GM21528 (cell line): Measurements from ENCODE around the gene CDK5RAP2.
"Not testable (repeated sequence)": the region's sequence is repeated elsewhere in the genome, so short reads cannot be mapped to it uniquely, and the experiment has no call there.

Experiments
- ATAC-seq: cut with Tn5 transposase; IDR thresholded peaks from one replicate; pipeline ENCODE4 v1.9.1; 2021; ENCODE audit warnings: mild to moderate bottlenecking, moderate library complexity; ENCODE audit not compliant: unreplicated experiment, low FRiP score

CDK5RAP2 gene

GRCh38 chr9:120580051-120580896 lies at the start of gene CDK5RAP2:
Gene CDK5RAP2 (minus strand): TSS chr9:120580167. CDS start chr9:120579978, 189 bp downstream.
- ATAC-seq, result peak; percentile 95

- ATAC-seq, result not testable (repeated sequence)
These were observed 49.0 kb upstream of the CDK5RAP2 start for GRCh38 chr9:120628925-120629497.

- no peak for ATAC-seq
These were observed 48.4 kb upstream of the CDK5RAP2 start for GRCh38 chr9:120628207-120628924.

GRCh38 chr9:120627073-120627472 lies 47.1 kb upstream of the CDK5RAP2 start:
- no peak for ATAC-seq

GRCh38 chr9:120626512-120626911 lies 46.5 kb upstream of the CDK5RAP2 start:
- ATAC-seq, result no peak

- ATAC-seq, result no peak
These were observed 45.3 kb upstream of the CDK5RAP2 start for GRCh38 chr9:120625222-120625621.

GRCh38 chr9:120622790-120623189 lies 42.8 kb upstream of the CDK5RAP2 start:
- ATAC-seq, result no peak

GRCh38 chr9:120621941-120622340 lies 42.0 kb upstream of the CDK5RAP2 start:
- no peak for ATAC-seq

- ATAC-seq, result no peak
These were observed 40.0 kb upstream of the CDK5RAP2 start for GRCh38 chr9:120619751-120620655.

GRCh38 chr9:120616966-120617935 lies 37.3 kb upstream of the CDK5RAP2 start:
- ATAC-seq, result no peak

- no peak for ATAC-seq
These were observed 32.3 kb upstream of the CDK5RAP2 start for GRCh38 chr9:120612218-120612617.

- no peak for ATAC-seq
These were observed 31.7 kb upstream of the CDK5RAP2 start for GRCh38 chr9:120611690-120612068.

- no peak for ATAC-seq
These were observed 31.2 kb upstream of the CDK5RAP2 start for GRCh38 chr9:120610975-120611689.

GRCh38 chr9:120609636-120610035 lies 29.7 kb upstream of the CDK5RAP2 start:
- ATAC-seq, result no peak

- no peak for ATAC-seq
These were observed 28.5 kb upstream of the CDK5RAP2 start for GRCh38 chr9:120608421-120608820.

- no peak for ATAC-seq
These were observed 23.6 kb upstream of the CDK5RAP2 start for GRCh38 chr9:120603591-120603990.

GRCh38 chr9:120603010-120603409 lies 23.0 kb upstream of the CDK5RAP2 start:
- no peak for ATAC-seq

- no peak for ATAC-seq
These were observed 13.9 kb upstream of the CDK5RAP2 start for GRCh38 chr9:120593955-120594277.
